Keratinocyte (primary cell): ENCODE data around the gene DLL4.

Experiments used
- CTCF ChIP-seq, 3 experiments: IDR thresholded peaks in 1 of 3; conservative IDR thresholded peaks in 1 of 3; optimal IDR thresholded peaks in 1 of 3; 2 replicates in 2 of 3; 3 replicates in 1 of 3; pipeline versions ENCODE3 to v1.5.1; 2011; ENCODE audit warnings: low read length in 3 of 3, mild to moderate bottlenecking in 3 of 3, moderate library complexity in 2 of 3, control low read depth in 1 of 3, inconsistent platforms in 1 of 3; ENCODE audit not compliant: insufficient read depth in 2 of 3; ENCODE audit errors: extremely low read depth in 1 of 3
- EZH2 ChIP-seq: IDR thresholded peaks from one replicate; pipeline ENCODE4 v1.6.1; 2012; ENCODE audit warnings: inconsistent platforms, mild to moderate bottlenecking, low read length, moderate library complexity

DNA sequence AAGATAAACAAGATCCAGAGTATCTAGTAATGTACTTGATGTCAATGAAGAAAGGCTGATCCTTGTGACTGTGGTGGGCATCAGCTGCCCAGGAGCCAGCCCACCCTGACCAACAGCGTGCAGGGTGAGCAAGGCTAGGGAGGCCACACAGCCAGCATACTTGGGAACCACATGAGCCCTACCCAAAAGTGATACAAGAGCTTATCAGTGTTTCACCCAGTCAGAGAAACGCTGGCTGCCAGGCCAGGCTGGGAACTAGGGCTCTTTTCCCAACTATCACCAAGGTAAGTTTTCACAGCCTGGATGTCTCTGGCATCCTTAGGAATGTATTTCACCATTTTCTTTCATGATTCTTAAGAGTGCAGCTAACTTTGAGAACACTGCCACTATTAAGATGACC, 49.0 kb downstream of the DLL4 start:
- TF ChIP-seq CTCF (optimal IDR thresholded peaks at IDR 0.05 in 1 of 3, IDR thresholded peaks at IDR 0.05 in 1 of 3, conservative IDR thresholded peaks at IDR 0.05 in 1 of 3; ENCODE audit: extremely low read depth in 1 of 3, insufficient read depth in 2 of 3, low read length in 3 of 3), result no peak
- TF ChIP-seq EZH2, result no peak
